Lower lobe of right lung (tissue), 2 donors: ENCODE measurements around the gene HPSE2. TPM values are rescaled to one million over a fixed set of nuclear protein-coding genes. Genes with fewer than 3 reads are reported as not detected.

Experiments used
- ATAC-seq, 2 donors: fragments of 200-7000 bp; cut with Tn5 transposase; one replicate each; pipeline ENCODE4 v1.9.1; 2020 to 2022; ENCODE audit warnings: mild to moderate bottlenecking in 2 of 2, moderate library complexity in 2 of 2
- DNase-seq: peaks from one replicate; pipeline ENCODE4 v3.0.0-alpha.2; 2020
- H3K27ac ChIP-seq: fragments of 200-600 bp; one replicate; pipeline ENCODE4 v1.8.0; 2022
- H3K27me3 ChIP-seq: fragments of 200-600 bp; one replicate; pipeline ENCODE4 v1.8.0; 2022; ENCODE audit warnings: low read depth
- H3K36me3 ChIP-seq: fragments of 200-600 bp; one replicate; pipeline ENCODE4 v1.8.0; 2022; ENCODE audit warnings: mild to moderate bottlenecking
- H3K4me1 ChIP-seq: fragments of 200-600 bp; one replicate; pipeline ENCODE4 v1.8.0; 2022
- H3K4me3 ChIP-seq: fragments of 200-600 bp; one replicate; pipeline ENCODE4 v1.8.0; 2022; ENCODE audit warnings: mild to moderate bottlenecking
- H3K9me3 ChIP-seq: fragments of 200-600 bp; one replicate; pipeline ENCODE4 v1.8.0; 2022
- CTCF ChIP-seq: fragments of 200-600 bp; IDR thresholded peaks from one replicate; pipeline ENCODE4 v1.8.0; 2022; ENCODE audit warnings: antibody characterized with exemption, mild to moderate bottlenecking
- intact Hi-C: fragments of 100-400 bp; cut with DNase I; formaldehyde crosslinking; loops from one replicate; pipeline ENCODE4 v1.11.0; 2022
- total RNA-seq: library from RNA; stranded (reverse); fragmentation: NEBNext Ultra II Directional; extraction: Animal tissue kit (Norgen Biotek cat#: 25700); gene quantifications from one replicate; pipeline ENCODE4 v1.2.1, GENCODE V29; 2021
- donor health status: DM: no; HTN: yes; CAD: no; lungs with severe emphysema.

The HPSE2 gene
- total RNA-seq, 1 donor from 2014 or later, result 0.77 TPM

- DNase-seq, result no peak
- peaks cover 96% of the 10 kb centered on the region for H3K36me3 ChIP-seq
- H3K4me3 ChIP-seq, result no peak overlapping the region
- ATAC-seq, result no peak
- intact Hi-C loops, result no loop called here
- TF ChIP-seq CTCF, result no peak
- no peaks in the 10 kb centered on the region for H3K4me1 ChIP-seq
- no peaks in the 10 kb centered on the region for H3K9me3 ChIP-seq
- no peak overlapping the region for H3K27ac ChIP-seq
- no peaks in the 10 kb centered on the region for H3K27me3 ChIP-seq
Observed at GRCh38 chr10:98427011-98427515, 808.6 kb downstream of the HPSE2 start.

- peaks cover 93% of the 10 kb centered on the region for H3K36me3 ChIP-seq
- H3K9me3 ChIP-seq, result no peaks in the 10 kb centered on the region
- no peak overlapping the region for H3K4me3 ChIP-seq
- peak; percentile 78 for TF ChIP-seq CTCF
- H3K4me1 ChIP-seq, result no peaks in the 10 kb centered on the region
- DNase-seq (no peak), ATAC-seq (peak; percentile 68 to 70)
- H3K27ac ChIP-seq, result no peak overlapping the region
- no peaks in the 10 kb centered on the region for H3K27me3 ChIP-seq
- intact Hi-C loops, result no loop called here
Observed at GRCh38 chr10:98425511-98426352, 809.9 kb downstream of the HPSE2 start.

- no peaks in the 10 kb centered on the region for H3K4me1 ChIP-seq
- no peak for DNase-seq
- no peak for TF ChIP-seq CTCF
- intact Hi-C loops, result no loop called here
- no peaks in the 10 kb centered on the region for H3K27me3 ChIP-seq
- H3K9me3 ChIP-seq, result no peaks in the 10 kb centered on the region
- H3K4me3 ChIP-seq, result no peak overlapping the region
- peaks cover 93% of the 10 kb centered on the region for H3K36me3 ChIP-seq
- no peak for ATAC-seq
- no peak overlapping the region for H3K27ac ChIP-seq
Observed at GRCh38 chr10:98424295-98425254, 811.1 kb downstream of the HPSE2 start.

GRCh38 chr10:98423691-98424120 is 811.9 kb downstream of the HPSE2 start:
- DNase-seq (no peak), ATAC-seq (peak in 1 of 2 donors; percentile 5)
- Histone ChIP-seq H3K27ac (no peak overlapping the region), H3K36me3 (peaks cover 93% of the 10 kb centered on the region), H3K4me1 (no peaks in the 10 kb centered on the region), H3K4me3 (no peak overlapping the region), H3K9me3 (no peaks in the 10 kb centered on the region), H3K27me3 (no peaks in the 10 kb centered on the region)
- intact Hi-C loops, result no loop called here
- no peak for TF ChIP-seq CTCF

GRCh38 chr10:98422182-98422581 is 813.5 kb downstream of the HPSE2 start:
- H3K9me3 ChIP-seq, result no peaks in the 10 kb centered on the region
- H3K36me3 ChIP-seq, result peaks cover 94% of the 10 kb centered on the region
- H3K27me3 ChIP-seq, result no peaks in the 10 kb centered on the region
- intact Hi-C loops, result no loop called here
- no peak for DNase-seq
- H3K4me1 ChIP-seq, result no peaks in the 10 kb centered on the region
- ATAC-seq, result no peak
- no peak overlapping the region for H3K4me3 ChIP-seq
- H3K27ac ChIP-seq, result no peak overlapping the region
- no peak for TF ChIP-seq CTCF
